DND-41 (cell line): Measurements from ENCODE around the gene TIPARP.

Experiments used
- ATAC-seq: fragments of 200-7000 bp; cut with Tn5 transposase; 3 replicates; pipeline ENCODE4 v1.9.1; 2021; ENCODE audit warnings: low read depth; ENCODE audit not compliant: insufficient read depth
- DNase-seq: peaks from one replicate; pipeline ENCODE4 v3.0.0-alpha.2; 2020
- H2AFZ ChIP-seq: 2 replicates; pipeline ENCODE4 v1.6.0; 2012; ENCODE audit warnings: low read depth, low read length
- H3K27ac ChIP-seq: 2 replicates; pipeline ENCODE4 v1.5.1; 2012; ENCODE audit warnings: low read length, inconsistent platforms
- H3K27me3 ChIP-seq: fragments of 200-600 bp; sonication (generic); 2 replicates; pipeline ENCODE4 v1.6.0; 2012; ENCODE audit warnings: low read length, mild to moderate bottlenecking, inconsistent platforms; ENCODE audit not compliant: insufficient read depth, poor library complexity
- H3K36me3 ChIP-seq: 2 replicates; pipeline ENCODE4 v1.5.1; 2012; ENCODE audit warnings: low read length, inconsistent platforms; ENCODE audit not compliant: insufficient read depth
- H3K4me1 ChIP-seq: 2 replicates; pipeline ENCODE4 v1.5.1; 2012; ENCODE audit warnings: mild to moderate bottlenecking, low read length; ENCODE audit not compliant: insufficient read depth
- H3K4me2 ChIP-seq: 2 replicates; pipeline ENCODE4 v1.6.0; 2012; ENCODE audit warnings: mild to moderate bottlenecking, moderate library complexity, low read length, inconsistent platforms; ENCODE audit not compliant: insufficient read depth
- H3K4me3 ChIP-seq, 2 experiments: fragments of 200-600 bp in 1 of 2; shearing (Covaris generic) in 1 of 2; 2 replicates each; pipeline ENCODE4 v1.5.1; 2012 to 2016; ENCODE audit warnings: inconsistent platforms in 2 of 2, low read length in 2 of 2, mild to moderate bottlenecking in 2 of 2, low read depth in 1 of 2, moderate library complexity in 1 of 2
- H3K79me2 ChIP-seq: 2 replicates; pipeline ENCODE4 v1.6.0; 2012; ENCODE audit warnings: low read length, inconsistent platforms; ENCODE audit not compliant: insufficient read depth
- H3K9ac ChIP-seq: 2 replicates; pipeline ENCODE4 v1.6.0; 2012; ENCODE audit warnings: low read depth, mild to moderate bottlenecking, inconsistent platforms, low read length, moderate library complexity
- H3K9me3 ChIP-seq: 2 replicates; pipeline ENCODE4 v1.5.1; 2012; ENCODE audit warnings: low read length, moderate library complexity, mild to moderate bottlenecking, inconsistent platforms; ENCODE audit not compliant: insufficient read depth, severe bottlenecking
- H4K20me1 ChIP-seq: 2 replicates; pipeline ENCODE4 v1.6.0; 2012; ENCODE audit warnings: low read length; ENCODE audit not compliant: insufficient read depth
- CTCF ChIP-seq: IDR thresholded peaks from 2 replicates; pipeline ENCODE4 v1.5.1; 2012; ENCODE audit warnings: borderline replicate concordance, low read length, moderate library complexity, mild to moderate bottlenecking; ENCODE audit not compliant: poor library complexity, severe bottlenecking; ENCODE audit errors: extremely low read depth
- EZH2 ChIP-seq: IDR thresholded peaks from 3 replicates; pipeline ENCODE4 v1.6.1; 2012; ENCODE audit warnings: borderline replicate concordance, low read depth, mild to moderate bottlenecking, moderate library complexity, low read length, inconsistent platforms; ENCODE audit not compliant: severe bottlenecking

TIPARP gene

GRCh38 chr3:156664831-156665178 is 9.6 kb upstream of the TIPARP start:
- H3K27ac ChIP-seq, result no peak overlapping the region
- H3K4me1 ChIP-seq, result no peaks in the 10 kb centered on the region
- H4K20me1 ChIP-seq, result no peaks in the 10 kb centered on the region
- ATAC-seq (no peak), DNase-seq (no peak)
- TF ChIP-seq CTCF, result no peak
- peaks cover 6% of the 10 kb centered on the region for H3K27me3 ChIP-seq
- H3K4me2 ChIP-seq, result no peak overlapping the region
- H2AFZ ChIP-seq, result no peak overlapping the region
- no peak overlapping the region for H3K4me3 ChIP-seq
- H3K9ac ChIP-seq, result no peak overlapping the region
- H3K9me3 ChIP-seq, result no peaks in the 10 kb centered on the region
- no peaks in the 10 kb centered on the region for H3K36me3 ChIP-seq
- no peaks in the 10 kb centered on the region for H3K79me2 ChIP-seq

GRCh38 chr3:156665291-156665690 is 9.1 kb upstream of the TIPARP start:
- Histone ChIP-seq H3K27ac (no peak overlapping the region), H3K27me3 (peaks cover 6% of the 10 kb centered on the region), H3K9ac (no peak overlapping the region), H3K4me3 (no peak overlapping the region), H3K79me2 (no peaks in the 10 kb centered on the region), H3K36me3 (no peaks in the 10 kb centered on the region), H3K4me1 (no peaks in the 10 kb centered on the region), H3K4me2 (no peak overlapping the region), H3K9me3 (no peaks in the 10 kb centered on the region), H2AFZ (no peak overlapping the region), H4K20me1 (no peaks in the 10 kb centered on the region)
- ATAC-seq, result no peak
- DNase-seq, result no peak
- no peak for TF ChIP-seq CTCF
- TF ChIP-seq EZH2, result no peak

GRCh38 chr3:156666073-156666472 is 8.3 kb upstream of the TIPARP start:
- Histone ChIP-seq H3K27me3 (peaks cover 6% of the 10 kb centered on the region), H3K4me2 (no peak overlapping the region), H3K9ac (no peak overlapping the region), H3K27ac (no peak overlapping the region), H3K4me1 (no peaks in the 10 kb centered on the region), H3K9me3 (no peaks in the 10 kb centered on the region), H4K20me1 (no peaks in the 10 kb centered on the region), H3K36me3 (no peaks in the 10 kb centered on the region), H3K4me3 (no peak overlapping the region), H2AFZ (no peak overlapping the region), H3K79me2 (no peaks in the 10 kb centered on the region)
- ATAC-seq (no peak), DNase-seq (no peak)
- no peak for TF ChIP-seq EZH2
- TF ChIP-seq CTCF, result no peak

GRCh38 chr3:156668073-156668763 is 6.2 kb upstream of the TIPARP start:
- Histone ChIP-seq H3K27ac (no peak overlapping the region), H3K4me2 (no peak overlapping the region), H3K36me3 (no peaks in the 10 kb centered on the region), H3K9me3 (no peaks in the 10 kb centered on the region), H3K27me3 (peaks cover 6% of the 10 kb centered on the region), H2AFZ (no peak overlapping the region), H3K4me1 (peaks cover 2% of the 10 kb centered on the region; the same call in 1 of the 2 replicates), H3K4me3 (no peak overlapping the region), H4K20me1 (no peaks in the 10 kb centered on the region), H3K79me2 (no peaks in the 10 kb centered on the region), H3K9ac (no peak overlapping the region)
- DNase-seq (no peak), ATAC-seq (no peak)
- TF ChIP-seq CTCF (no peak), EZH2 (no peak)
